Pulmonary artery endothelial cell (primary cell): ENCODE measurements around the gene ZP3. TPM values are rescaled to one million over a fixed set of nuclear protein-coding genes. Genes with fewer than 3 reads are reported as not detected.
"Not testable (repeated sequence)": the region's sequence is repeated elsewhere in the genome, so short reads cannot be mapped to it uniquely, and the experiment has no call there.

Source experiments
- DNase-seq: peaks from one replicate; pipeline ENCODE4 v3.0.0-alpha.2; 2011; ENCODE audit warnings: low read depth, low spot score
- total RNA-seq: library from RNA; depleted of rRNA; stranded (reverse); fragments of >200 nt; gene quantifications from 2 replicates; pipeline ENCODE4 v1.2.3, GENCODE V29; 2014

Gene ZP3
- 1.3 TPM in 2 replicates for total RNA-seq

- no peak for DNase-seq
Measured at GRCh38 chr7:76424413-76425111, at the start of gene ZP3. Gene ZP3, plus strand, starts transcription at chr7:76424950. Its CDS starts 15 bp downstream, at chr7:76424965.

- DNase-seq = no peak
Measured at GRCh38 chr7:76375251-76375650, 49.5 kb upstream of the ZP3 start.

- DNase-seq = no peak
Measured at GRCh38 chr7:76377186-76377918, 47.4 kb upstream of the ZP3 start.

GRCh38 chr7:76380623-76380966 is 44.2 kb upstream of the ZP3 start:
- DNase-seq = no peak

GRCh38 chr7:76381814-76382213 is 42.9 kb upstream of the ZP3 start:
- DNase-seq = no peak

- DNase-seq = no peak
Measured at GRCh38 chr7:76383089-76383944, 41.4 kb upstream of the ZP3 start.

- DNase-seq = no peak
Measured at GRCh38 chr7:76386691-76387260, 38.0 kb upstream of the ZP3 start.

- DNase-seq = not testable (repeated sequence)
Measured at GRCh38 chr7:76387789-76388188, 37.0 kb upstream of the ZP3 start.

GRCh38 chr7:76390092-76390491 is 34.7 kb upstream of the ZP3 start:
- DNase-seq = no peak

GRCh38 chr7:76392531-76393115 is 32.1 kb upstream of the ZP3 start:
- no peak for DNase-seq

GRCh38 chr7:76393116-76394031 is 31.4 kb upstream of the ZP3 start:
- peak; percentile 43 for DNase-seq

- DNase-seq = no peak
Measured at GRCh38 chr7:76394957-76395356, 29.8 kb upstream of the ZP3 start.

GRCh38 chr7:76395605-76395964 is 29.2 kb upstream of the ZP3 start:
- DNase-seq = not testable (repeated sequence)

GRCh38 chr7:76395965-76396726 is 28.6 kb upstream of the ZP3 start:
- DNase-seq = no peak

GRCh38 chr7:76396864-76397263 is 27.9 kb upstream of the ZP3 start:
- DNase-seq = no peak

GRCh38 chr7:76397409-76398183 is 27.2 kb upstream of the ZP3 start:
- DNase-seq = no peak

- no peak for DNase-seq
Measured at GRCh38 chr7:76400248-76400647, 24.5 kb upstream of the ZP3 start.

GRCh38 chr7:76403097-76403496 is 21.7 kb upstream of the ZP3 start:
- not testable (repeated sequence) for DNase-seq
